OCI-LY3 (cell line): ENCODE results near the gene SPNS2.

Source experiments
- H2AFZ ChIP-seq: fragments of 200-600, 300-600 bp; shearing (Covaris generic); 2 replicates; pipeline ENCODE4 v1.6.0; 2014; ENCODE audit warnings: antibody characterized with exemption, low read depth, low read length
- H3K27ac ChIP-seq: fragments of 200-600, 300-600 bp; sonication (generic); 2 replicates; pipeline ENCODE4 v1.5.1; 2014; ENCODE audit warnings: mild to moderate bottlenecking, low read length, moderate library complexity, mixed read lengths
- H3K27me3 ChIP-seq: fragments of 200-600, 300-600 bp; sonication (generic); 2 replicates; pipeline ENCODE4 v1.6.1; 2014; ENCODE audit warnings: low read depth, low read length, mixed read lengths
- H3K36me3 ChIP-seq: fragments of 200-600, 300-600 bp; sonication (generic); replicated peaks from 2 replicates; pipeline ENCODE3; 2014; ENCODE audit warnings: low read depth, low read length, mixed read lengths
- H3K4me1 ChIP-seq: fragments of 300-600, 200-600 bp; sonication (generic); 2 replicates; pipeline ENCODE4 v1.6.1; 2014; ENCODE audit warnings: low read length, mixed read lengths
- H3K4me2 ChIP-seq: fragments of 200-600, 300-600 bp; sonication (generic); 2 replicates; pipeline ENCODE4 v1.6.1; 2014; ENCODE audit warnings: low read length, mixed read lengths
- H3K4me3 ChIP-seq: fragments of 300-600, 200-600 bp; sonication (generic); 2 replicates; pipeline ENCODE4 v1.5.1; 2014; ENCODE audit warnings: antibody characterized with exemption, mild to moderate bottlenecking, low read length, moderate library complexity
- H3K79me2 ChIP-seq: fragments of 300-600, 200-600 bp; shearing (Covaris generic); 2 replicates; pipeline ENCODE4 v1.6.1; 2014; ENCODE audit warnings: mild to moderate bottlenecking, low read length, mixed read lengths
- H3K9ac ChIP-seq: fragments of 300-600, 200-600 bp; shearing (Covaris generic); 2 replicates; pipeline ENCODE4 v1.6.0; 2014; ENCODE audit warnings: mild to moderate bottlenecking, low read length, moderate library complexity
- H3K9me3 ChIP-seq: fragments of 200-600, 300-600 bp; shearing (Covaris generic); 2 replicates; pipeline ENCODE4 v1.6.1; 2014; ENCODE audit warnings: low read length, mixed read lengths; ENCODE audit not compliant: insufficient read depth
- H4K20me1 ChIP-seq: fragments of 200-600, 300-600 bp; sonication (generic); 2 replicates; pipeline ENCODE4 v1.6.1; 2016; ENCODE audit warnings: low read length, mixed read lengths; ENCODE audit not compliant: insufficient read depth
- CTCF ChIP-seq: fragments of 200-600, 300-600 bp; sonication (generic); IDR thresholded peaks from 2 replicates; pipeline ENCODE4 v1.5.1; 2014; ENCODE audit warnings: antibody characterized with exemption, low read length, low read depth
- EZH2phosphoT487 ChIP-seq: fragments of 200-600 bp; shearing (Covaris generic); IDR thresholded peaks from 2 replicates; pipeline ENCODE4 v1.6.1; 2018; ENCODE audit warnings: antibody characterized with exemption, mixed run types, low read depth

Gene SPNS2

GRCh38 chr17:4513113-4514032, 14.7 kb downstream of the SPNS2 start:
- H3K79me2 ChIP-seq, result no peaks in the 10 kb centered on the region
- no peaks in the 10 kb centered on the region for H3K27me3 ChIP-seq
- H3K9me3 ChIP-seq, result no peaks in the 10 kb centered on the region
- H3K36me3 ChIP-seq, result no peaks in the 10 kb centered on the region
- no peak overlapping the region for H3K9ac ChIP-seq
- H3K4me2 ChIP-seq, result no peak overlapping the region
- H2AFZ ChIP-seq, result no peak overlapping the region
- no peak overlapping the region for H3K27ac ChIP-seq
- TF ChIP-seq CTCF, result no peak
- peaks cover 7% of the 10 kb centered on the region for H3K4me1 ChIP-seq
- no peaks in the 10 kb centered on the region for H4K20me1 ChIP-seq
- H3K4me3 ChIP-seq, result no peak overlapping the region

DNA sequence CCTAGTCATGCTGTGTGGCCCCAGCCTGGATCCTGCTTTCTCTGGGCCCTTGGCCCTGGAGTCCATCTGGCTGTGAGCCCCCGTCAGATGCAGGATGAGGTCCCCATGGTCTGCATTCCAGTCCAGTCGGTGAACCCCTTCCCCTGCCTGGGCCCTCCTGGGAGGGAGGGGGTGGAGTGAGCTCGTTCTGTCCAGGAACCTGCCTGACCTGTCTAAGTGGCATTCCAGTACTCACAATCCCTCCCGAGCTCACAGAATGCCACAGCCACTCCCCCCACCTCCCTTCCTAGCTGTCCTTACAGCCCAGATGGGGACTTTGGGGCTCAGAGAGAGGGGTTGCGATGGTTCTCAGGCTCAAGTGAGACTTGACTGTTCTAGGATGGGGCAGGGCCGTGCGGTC, 15.5 kb downstream of the SPNS2 start:
- TF ChIP-seq CTCF (no peak), EZH2phosphoT487 (no peak)
- Histone ChIP-seq H3K9me3 (no peaks in the 10 kb centered on the region), H3K4me1 (peaks cover 15% of the 10 kb centered on the region), H3K4me2 (no peak overlapping the region), H3K27ac (no peak overlapping the region), H2AFZ (no peak overlapping the region), H3K4me3 (no peak overlapping the region), H3K79me2 (no peaks in the 10 kb centered on the region), H3K27me3 (no peaks in the 10 kb centered on the region), H4K20me1 (no peaks in the 10 kb centered on the region), H3K36me3 (no peaks in the 10 kb centered on the region), H3K9ac (no peak overlapping the region)

- TF ChIP-seq CTCF (no peak), EZH2phosphoT487 (no peak)
- no peaks in the 10 kb centered on the region for H3K9me3 ChIP-seq
- no peak overlapping the region for H3K9ac ChIP-seq
- H3K36me3 ChIP-seq, result no peaks in the 10 kb centered on the region
- no peaks in the 10 kb centered on the region for H4K20me1 ChIP-seq
- H3K4me1 ChIP-seq, result peaks cover 16% of the 10 kb centered on the region
- H3K4me2 ChIP-seq, result no peak overlapping the region
- H2AFZ ChIP-seq, result no peak overlapping the region
- H3K79me2 ChIP-seq, result no peaks in the 10 kb centered on the region
- H3K27me3 ChIP-seq, result no peaks in the 10 kb centered on the region
- no peak overlapping the region for H3K4me3 ChIP-seq
- no peak overlapping the region for H3K27ac ChIP-seq
Observed at GRCh38 chr17:4514779-4515178, 16.1 kb downstream of the SPNS2 start.

- TF ChIP-seq EZH2phosphoT487 (no peak), CTCF (no peak)
- no peak overlapping the region for H3K27ac ChIP-seq
- no peak overlapping the region for H2AFZ ChIP-seq
- no peaks in the 10 kb centered on the region for H3K9me3 ChIP-seq
- no peak overlapping the region for H3K4me3 ChIP-seq
- H3K4me2 ChIP-seq, result no peak overlapping the region
- H3K4me1 ChIP-seq, result peaks cover 16% of the 10 kb centered on the region
- no peaks in the 10 kb centered on the region for H4K20me1 ChIP-seq
- H3K36me3 ChIP-seq, result no peaks in the 10 kb centered on the region
- H3K79me2 ChIP-seq, result no peaks in the 10 kb centered on the region
- H3K9ac ChIP-seq, result no peak overlapping the region
- H3K27me3 ChIP-seq, result no peaks in the 10 kb centered on the region
Observed at GRCh38 chr17:4515501-4515900, 16.8 kb downstream of the SPNS2 start.
